Measurements from ENCODE around the gene EDEM3. TPM values are rescaled to one million over a fixed set of nuclear protein-coding genes. Genes with fewer than 3 reads are reported as not detected.

EDEM3 gene
- total RNA-seq (26.4 TPM), polyA plus RNA-seq (ENCODE audit: insufficient read depth in 1 of 8, insufficient read length in 8 of 8, low replicate concordance in 1 of 8) (10 to 100 TPM; 20.3 to 31.4 (median 25.0) TPM)
- long read RNA-seq, donor 1: 0 reads
- long read RNA-seq, donor 2: 0 reads
- long read RNA-seq, donor 3, full-length matches to known transcripts: 4 of 4 reads
- long read RNA-seq, donor 3, partial matches to known transcripts: 0 of 4 reads
- long read RNA-seq, donor 3, other reads (novel, unspliced or antisense): 0 of 4 reads
- long read RNA-seq, donor 4, full-length matches to known transcripts: 1 of 1 reads
- long read RNA-seq, donor 4, partial matches to known transcripts: 0 of 1 reads
- long read RNA-seq, donor 4, other reads (novel, unspliced or antisense): 0 of 1 reads
- long read RNA-seq, donor 5, full-length matches to known transcripts: 5 of 5 reads
- long read RNA-seq, donor 5, partial matches to known transcripts: 0 of 5 reads
- long read RNA-seq, donor 5, other reads (novel, unspliced or antisense): 0 of 5 reads
- long read RNA-seq, donor 6, full-length matches to known transcripts: 6 of 6 reads
- long read RNA-seq, donor 6, partial matches to known transcripts: 0 of 6 reads
- long read RNA-seq, donor 6, other reads (novel, unspliced or antisense): 0 of 6 reads
- long read RNA-seq, donor 7, full-length matches to known transcripts: 1 of 1 reads
- long read RNA-seq, donor 7, partial matches to known transcripts: 0 of 1 reads
- long read RNA-seq, donor 7, other reads (novel, unspliced or antisense): 0 of 1 reads
- long read RNA-seq, donor 8, full-length matches to known transcripts: 1 of 1 reads
- long read RNA-seq, donor 8, partial matches to known transcripts: 0 of 1 reads
- long read RNA-seq, donor 8, other reads (novel, unspliced or antisense): 0 of 1 reads
- long read RNA-seq, donor 9, full-length matches to known transcripts: 1 of 1 reads
- long read RNA-seq, donor 9, partial matches to known transcripts: 0 of 1 reads
- long read RNA-seq, donor 9, other reads (novel, unspliced or antisense): 0 of 1 reads
- long read RNA-seq, donor 10, full-length matches to known transcripts: 8 of 8 reads
- long read RNA-seq, donor 10, partial matches to known transcripts: 0 of 8 reads
- long read RNA-seq, donor 10, other reads (novel, unspliced or antisense): 0 of 8 reads
- long read RNA-seq, donor 11, full-length matches to known transcripts: 3 of 3 reads
- long read RNA-seq, donor 11, partial matches to known transcripts: 0 of 3 reads
- long read RNA-seq, donor 11, other reads (novel, unspliced or antisense): 0 of 3 reads

- peak within 1 kb of the TSS; percentile 96 for H3K27ac ChIP-seq (ENCODE audit: low read length)
- H3K36me3 ChIP-seq (ENCODE audit: control insufficient read depth, insufficient read depth, low read length): no peaks in the 10 kb centered on the region
- under 1% methylated on average over 73 of the region's 76 CpGs for WGBS (ENCODE audit: insufficient coverage)
- no peaks in the 10 kb centered on the region for H3K9me3 ChIP-seq (replicated peaks; ENCODE audit: control insufficient read depth, low read depth, low read length)
- peaks cover 5% of the 10 kb centered on the region for H3K4me1 ChIP-seq (ENCODE audit: control insufficient read depth, insufficient read depth, low read length)
- DNase-seq: peak; percentile 100
- peak within 1 kb of the TSS; percentile 88 for H3K4me3 ChIP-seq (ENCODE audit: low read length)
- H3K27me3 ChIP-seq (ENCODE audit: control insufficient read depth, insufficient read depth, low read length): no peaks in the 10 kb centered on the region
Observed at GRCh38 chr1:184754476-184755225, at the start of gene EDEM3. TSS of gene EDEM3 (minus strand) at chr1:184754858. CDS start at chr1:184754646, 212 bp downstream.

GRCh38 chr1:184804220-184804619 is 49.6 kb upstream of the EDEM3 start:
- Histone ChIP-seq H3K4me3 (ENCODE audit: low read length) (no peak overlapping the region), H3K9me3 (replicated peaks; ENCODE audit: control insufficient read depth, low read depth, low read length) (no peaks in the 10 kb centered on the region), H3K27me3 (ENCODE audit: control insufficient read depth, insufficient read depth, low read length) (no peaks in the 10 kb centered on the region), H3K36me3 (ENCODE audit: control insufficient read depth, insufficient read depth, low read length) (peaks cover 27% of the 10 kb centered on the region), H3K4me1 (ENCODE audit: control insufficient read depth, insufficient read depth, low read length) (peaks cover 8% of the 10 kb centered on the region), H3K27ac (ENCODE audit: low read length) (no peak overlapping the region)
- WGBS (ENCODE audit: insufficient coverage): no CpG with 5 or more reads among the region's 3 CpGs
- no peak for DNase-seq

GRCh38 chr1:184803180-184803492 is 48.5 kb upstream of the EDEM3 start:
- DNase-seq: peak; percentile 57
- Histone ChIP-seq H3K4me1 (ENCODE audit: control insufficient read depth, insufficient read depth, low read length) (peaks cover 8% of the 10 kb centered on the region), H3K36me3 (ENCODE audit: control insufficient read depth, insufficient read depth, low read length) (peaks cover 25% of the 10 kb centered on the region), H3K9me3 (replicated peaks; ENCODE audit: control insufficient read depth, low read depth, low read length) (no peaks in the 10 kb centered on the region), H3K27ac (ENCODE audit: low read length) (no peak overlapping the region), H3K4me3 (ENCODE audit: low read length) (no peak overlapping the region), H3K27me3 (ENCODE audit: control insufficient read depth, insufficient read depth, low read length) (no peaks in the 10 kb centered on the region)
- WGBS (ENCODE audit: insufficient coverage): no CpG with 5 or more reads among the region's 1 CpG

- no peak overlapping the region for H3K27ac ChIP-seq (ENCODE audit: low read length)
- no peak for DNase-seq
- no CpG with 5 or more reads among the region's 6 CpGs for WGBS (ENCODE audit: insufficient coverage)
- H3K4me3 ChIP-seq (ENCODE audit: low read length): no peak overlapping the region
- peaks cover 8% of the 10 kb centered on the region for H3K4me1 ChIP-seq (ENCODE audit: control insufficient read depth, insufficient read depth, low read length)
- no peaks in the 10 kb centered on the region for H3K27me3 ChIP-seq (ENCODE audit: control insufficient read depth, insufficient read depth, low read length)
- H3K9me3 ChIP-seq (replicated peaks; ENCODE audit: control insufficient read depth, low read depth, low read length): no peaks in the 10 kb centered on the region
- peaks cover 22% of the 10 kb centered on the region for H3K36me3 ChIP-seq (ENCODE audit: control insufficient read depth, insufficient read depth, low read length)
Observed at GRCh38 chr1:184802354-184803179, 47.9 kb upstream of the EDEM3 start.

- Histone ChIP-seq H3K4me1 (ENCODE audit: control insufficient read depth, insufficient read depth, low read length) (peaks cover 8% of the 10 kb centered on the region), H3K9me3 (replicated peaks; ENCODE audit: control insufficient read depth, low read depth, low read length) (no peaks in the 10 kb centered on the region), H3K4me3 (ENCODE audit: low read length) (no peak overlapping the region), H3K27ac (ENCODE audit: low read length) (no peak overlapping the region), H3K36me3 (ENCODE audit: control insufficient read depth, insufficient read depth, low read length) (peaks cover 29% of the 10 kb centered on the region), H3K27me3 (ENCODE audit: control insufficient read depth, insufficient read depth, low read length) (no peaks in the 10 kb centered on the region)
- peak; percentile 69 for DNase-seq
- WGBS (ENCODE audit: insufficient coverage): 67% methylated on average over 1 of the region's 1 CpG
Observed at GRCh38 chr1:184801503-184801902, 46.8 kb upstream of the EDEM3 start.

- no CpG with 5 or more reads among the region's 3 CpGs for WGBS (ENCODE audit: insufficient coverage)
- peaks cover 5% of the 10 kb centered on the region for H3K4me1 ChIP-seq (ENCODE audit: control insufficient read depth, insufficient read depth, low read length)
- peaks cover 32% of the 10 kb centered on the region for H3K36me3 ChIP-seq (ENCODE audit: control insufficient read depth, insufficient read depth, low read length)
- no peak for DNase-seq
- H3K9me3 ChIP-seq (replicated peaks; ENCODE audit: control insufficient read depth, low read depth, low read length): no peaks in the 10 kb centered on the region
- H3K27me3 ChIP-seq (ENCODE audit: control insufficient read depth, insufficient read depth, low read length): no peaks in the 10 kb centered on the region
- H3K27ac ChIP-seq (ENCODE audit: low read length): no peak overlapping the region
- H3K4me3 ChIP-seq (ENCODE audit: low read length): no peak overlapping the region
Observed at GRCh38 chr1:184800876-184801275, 46.2 kb upstream of the EDEM3 start.

- peaks cover 6% of the 10 kb centered on the region for H3K4me1 ChIP-seq (ENCODE audit: control insufficient read depth, insufficient read depth, low read length)
- no peak for DNase-seq
- no CpG with 5 or more reads among the region's 3 CpGs for WGBS (ENCODE audit: insufficient coverage)
- peaks cover 24% of the 10 kb centered on the region for H3K36me3 ChIP-seq (ENCODE audit: control insufficient read depth, insufficient read depth, low read length)
- H3K27ac ChIP-seq (ENCODE audit: low read length): no peak overlapping the region
- H3K9me3 ChIP-seq (replicated peaks; ENCODE audit: control insufficient read depth, low read depth, low read length): no peaks in the 10 kb centered on the region
- H3K27me3 ChIP-seq (ENCODE audit: control insufficient read depth, insufficient read depth, low read length): no peaks in the 10 kb centered on the region
- no peak overlapping the region for H3K4me3 ChIP-seq (ENCODE audit: low read length)
Observed at GRCh38 chr1:184793967-184794366, 39.3 kb upstream of the EDEM3 start.

GRCh38 chr1:184792450-184792969 is 37.9 kb upstream of the EDEM3 start:
- Histone ChIP-seq H3K27ac (ENCODE audit: low read length) (peak overlapping the region; percentile 32), H3K36me3 (ENCODE audit: control insufficient read depth, insufficient read depth, low read length) (peaks cover 19% of the 10 kb centered on the region), H3K4me3 (ENCODE audit: low read length) (no peak overlapping the region), H3K27me3 (ENCODE audit: control insufficient read depth, insufficient read depth, low read length) (no peaks in the 10 kb centered on the region), H3K9me3 (replicated peaks; ENCODE audit: control insufficient read depth, low read depth, low read length) (no peaks in the 10 kb centered on the region), H3K4me1 (ENCODE audit: control insufficient read depth, insufficient read depth, low read length) (peaks cover 6% of the 10 kb centered on the region)
- WGBS (ENCODE audit: insufficient coverage): 16% methylated on average over 5 of the region's 5 CpGs
- peak; percentile 86 for DNase-seq

GRCh38 chr1:184791550-184791900 is 36.9 kb upstream of the EDEM3 start:
- Histone ChIP-seq H3K4me1 (ENCODE audit: control insufficient read depth, insufficient read depth, low read length) (peaks cover 6% of the 10 kb centered on the region), H3K27me3 (ENCODE audit: control insufficient read depth, insufficient read depth, low read length) (no peaks in the 10 kb centered on the region), H3K4me3 (ENCODE audit: low read length) (no peak overlapping the region), H3K36me3 (ENCODE audit: control insufficient read depth, insufficient read depth, low read length) (peaks cover 12% of the 10 kb centered on the region), H3K9me3 (replicated peaks; ENCODE audit: control insufficient read depth, low read depth, low read length) (no peaks in the 10 kb centered on the region), H3K27ac (ENCODE audit: low read length) (no peak overlapping the region)
- WGBS (ENCODE audit: insufficient coverage): no CpG with 5 or more reads among the region's 2 CpGs
- DNase-seq: peak; percentile 66

All from muscle of leg (tissue), 16 donors.